Right lobe of liver (tissue), 6 donors: ENCODE measurements around the gene JADE1. TPM values are rescaled to one million over a fixed set of nuclear protein-coding genes. Genes with fewer than 3 reads are reported as not detected.

ENCODE experiments used
- ATAC-seq, 4 donors: fragments of 200-7000 bp; cut with Tn5 transposase; one replicate each; pipeline ENCODE4 v1.9.1; 2020; ENCODE audit warnings: mild to moderate bottlenecking in 4 of 4, moderate library complexity in 4 of 4
- DNase-seq, 3 donors: peaks; one replicate each; pipeline ENCODE4 v3.0.0-alpha.2; 2020
- H3K27ac ChIP-seq, 3 donors: fragments of 200-600 bp; one replicate each; pipeline ENCODE4 v1.8.0; 2022
- H3K27me3 ChIP-seq, 2 donors: fragments of 200-600 bp; one replicate each; pipeline ENCODE4 v1.8.0; 2022
- H3K36me3 ChIP-seq, 4 donors: fragments of 200-600 bp; sonication (generic) in 1 of 4; one replicate each; pipeline versions ENCODE4 v1.5.1 to v1.8.0; 2017 to 2022; ENCODE audit warnings: control low read depth in 1 of 4
- H3K4me1 ChIP-seq, 4 donors: fragments of 200-600 bp; sonication (generic) in 1 of 4; one replicate each; pipeline versions ENCODE4 v1.5.1 to v1.8.0; 2017 to 2022; ENCODE audit warnings: control low read depth in 1 of 4
- H3K4me3 ChIP-seq, 3 donors: fragments of 200-600 bp; one replicate each; pipeline ENCODE4 v1.8.0; 2022
- H3K9me3 ChIP-seq, 4 donors: fragments of 200-600 bp; sonication (generic) in 1 of 4; one replicate each; pipeline versions ENCODE4 v1.5.1 to v1.8.0; 2017 to 2022; ENCODE audit warnings: control low read depth in 1 of 4
- POLR2A ChIP-seq: fragments of 450-650 bp; IDR thresholded peaks from one replicate; pipeline ENCODE4 v1.6.1; 2017; ENCODE audit warnings: antibody characterized with exemption, mild to moderate bottlenecking
- WGBS: methylation state at CpG from one replicate; pipeline ENCODE4 v1.1.6; 2018; ENCODE audit warnings: low coverage, low lambda C conversion rate; ENCODE audit not compliant: insufficient coverage; ENCODE audit errors: missing lambda C conversion rate; 5-methylcytosine and 5-hydroxymethylcytosine counted together
- intact Hi-C, 2 donors: fragments of 100-400 bp; cut with DNase I; formaldehyde crosslinking; loops; one replicate each; pipeline versions ENCODE4 v1.11.2 to v1.14.1; 2022
- total RNA-seq, 6 experiments: library from RNA; depleted of rRNA in 2 of 6; stranded (reverse); fragments of >200 nt in 2 of 6; fragmentation: NEBNext Ultra II Directional in 3 of 6; extraction: Animal tissue kit (Norgen Biotek cat#: 25700) in 3 of 6; gene quantifications; one replicate each; pipeline versions ENCODE4 v1.1.0 to v1.2.4, GENCODE V29; 2016 to 2023
- TF ChIP-seq, protein P1 (sequence below), 4 donors: fragments of 200-600 bp in 3 of 4; fragments of 450-650 bp in 1 of 4; IDR thresholded peaks; one replicate each; pipeline versions ENCODE4 v1.5.1 to v1.8.0; 2016 to 2022; ENCODE audit warnings: antibody characterized with exemption in 4 of 4, mild to moderate bottlenecking in 2 of 4
- donor health status: DM: no; HTN: yes; CAD: no.
- donor health status: DM: no; HTN: no; CAD: no.
- donor health status: DM: no; HTN: no; CAD: no.
- donor health status: DM: no; HTN: yes; CAD: no.
- donor health status: DM: no; HTN: yes; CAD: no.

JADE1 gene
- total RNA-seq, 6 experiments from 2014 or later: 8.2 to 16.9 (median 9.9) TPM

DNA sequence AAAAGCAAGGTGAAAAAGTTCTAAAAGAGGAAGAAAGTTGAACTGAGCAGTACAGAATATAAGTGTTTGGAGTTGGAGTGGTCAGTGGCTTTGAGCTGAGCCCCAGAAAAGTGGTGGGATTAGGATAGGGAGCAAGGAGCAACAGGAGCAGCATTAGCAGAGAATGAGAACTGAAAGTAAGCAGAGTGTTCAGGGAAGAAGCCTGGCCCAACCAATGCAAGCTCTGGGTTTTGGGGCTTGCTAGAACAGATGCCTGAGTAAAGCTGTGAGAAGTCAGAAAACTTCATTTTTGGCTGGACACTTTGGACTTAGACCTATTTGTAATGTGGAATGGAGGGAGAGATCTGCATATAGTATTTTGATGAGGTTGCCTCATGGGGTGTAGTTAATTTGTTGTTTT, 17.8 kb downstream of the JADE1 start:
- intact Hi-C loops: no loop called here
- Histone ChIP-seq H3K4me1 (peaks cover 0 to 28% (median 9%) of the 10 kb centered on the region in 4 donors), H3K27me3 (no peaks in the 10 kb centered on the region), H3K36me3 (no peaks in the 10 kb centered on the region), H3K27ac (no peak overlapping the region), H3K4me3 (no peak overlapping the region), H3K9me3 (no peaks in the 10 kb centered on the region)
- TF ChIP-seq, protein P1, sequence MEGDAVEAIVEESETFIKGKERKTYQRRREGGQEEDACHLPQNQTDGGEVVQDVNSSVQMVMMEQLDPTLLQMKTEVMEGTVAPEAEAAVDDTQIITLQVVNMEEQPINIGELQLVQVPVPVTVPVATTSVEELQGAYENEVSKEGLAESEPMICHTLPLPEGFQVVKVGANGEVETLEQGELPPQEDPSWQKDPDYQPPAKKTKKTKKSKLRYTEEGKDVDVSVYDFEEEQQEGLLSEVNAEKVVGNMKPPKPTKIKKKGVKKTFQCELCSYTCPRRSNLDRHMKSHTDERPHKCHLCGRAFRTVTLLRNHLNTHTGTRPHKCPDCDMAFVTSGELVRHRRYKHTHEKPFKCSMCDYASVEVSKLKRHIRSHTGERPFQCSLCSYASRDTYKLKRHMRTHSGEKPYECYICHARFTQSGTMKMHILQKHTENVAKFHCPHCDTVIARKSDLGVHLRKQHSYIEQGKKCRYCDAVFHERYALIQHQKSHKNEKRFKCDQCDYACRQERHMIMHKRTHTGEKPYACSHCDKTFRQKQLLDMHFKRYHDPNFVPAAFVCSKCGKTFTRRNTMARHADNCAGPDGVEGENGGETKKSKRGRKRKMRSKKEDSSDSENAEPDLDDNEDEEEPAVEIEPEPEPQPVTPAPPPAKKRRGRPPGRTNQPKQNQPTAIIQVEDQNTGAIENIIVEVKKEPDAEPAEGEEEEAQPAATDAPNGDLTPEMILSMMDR (IDR thresholded peaks at IDR 0.05): no peak
- no peak for TF ChIP-seq POLR2A
- ATAC-seq (peak in 1 of 4 donors; percentile 27), DNase-seq (no peak)

GRCh38 chr4:128830906-128831503, 21.5 kb downstream of the JADE1 start:
- no peaks in the 10 kb centered on the region for H3K27me3 ChIP-seq
- peak overlapping the region in 1 of 3 donors; percentile 2 for H3K27ac ChIP-seq
- peaks cover 0 to 5% (median 2%) of the 10 kb centered on the region in 4 donors for H3K36me3 ChIP-seq
- 40% methylated on average over 5 of the region's 5 CpGs for WGBS
- no peak overlapping the region for H3K4me3 ChIP-seq
- TF ChIP-seq POLR2A: no peak
- TF ChIP-seq, protein P1 (IDR thresholded peaks at IDR 0.05): no peak
- peaks cover 0 to 32% (median 13%) of the 10 kb centered on the region in 4 donors for H3K4me1 ChIP-seq
- DNase-seq (no peak), ATAC-seq (peak in 3 of 4 donors; percentile 16 to 31 (median 19))
- intact Hi-C loops: no loop called here
- no peaks in the 10 kb centered on the region for H3K9me3 ChIP-seq

DNA sequence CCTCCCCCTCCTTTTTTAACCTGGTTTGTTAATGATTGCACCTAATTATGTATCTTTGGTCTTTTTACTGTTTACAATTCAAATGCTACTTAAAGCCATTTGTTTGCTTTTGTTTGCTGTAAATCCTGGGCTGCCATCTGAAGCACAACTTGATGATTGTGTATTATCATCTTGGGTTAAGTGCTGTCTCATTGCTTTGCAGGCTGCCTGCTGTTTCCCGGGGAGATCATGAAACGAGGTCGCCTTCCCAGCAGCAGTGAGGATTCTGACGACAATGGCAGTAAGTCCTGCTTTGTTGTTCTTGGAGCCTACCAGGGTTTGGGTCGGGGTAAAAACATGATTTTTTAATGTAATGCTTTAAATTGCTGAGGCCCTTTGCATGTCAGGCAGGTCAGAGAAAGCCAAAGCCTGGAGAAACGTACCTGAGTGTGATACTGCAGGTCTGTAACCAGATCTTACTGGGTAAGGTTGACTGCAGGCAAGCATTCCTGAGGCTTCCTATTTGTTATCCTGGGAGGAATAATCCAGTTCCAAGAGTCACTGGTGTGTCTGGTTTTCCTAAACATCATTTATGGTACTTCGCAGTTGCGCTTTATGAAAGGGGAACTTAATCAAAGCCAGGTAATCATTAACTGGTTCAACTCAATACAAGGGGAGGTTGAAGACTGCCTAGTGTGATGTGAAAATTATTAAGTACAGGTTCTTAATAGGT, 22.2 kb downstream of the JADE1 start:
- peak overlapping the region in 1 of 3 donors; percentile 2 for H3K27ac ChIP-seq
- 33% methylated on average over 8 of the region's 8 CpGs for whole genome bisulfite sequencing

GRCh38 chr4:128832243-128832625, 22.7 kb downstream of the JADE1 start:
- DNase-seq: no peak
- WGBS: 35% methylated on average over 2 of the region's 2 CpGs
- no peaks in the 10 kb centered on the region for H3K9me3 ChIP-seq
- no peaks in the 10 kb centered on the region for H3K27me3 ChIP-seq
- peak; percentile 10 to 24 (median 12) for ATAC-seq
- peak overlapping the region in 1 of 3 donors; percentile 2 for H3K27ac ChIP-seq
- no peak overlapping the region for H3K4me3 ChIP-seq
- H3K36me3 ChIP-seq: peaks cover 0 to 10% (median 2%) of the 10 kb centered on the region in 4 donors
- TF ChIP-seq, protein P1 (IDR thresholded peaks at IDR 0.05): no peak
- no peak for TF ChIP-seq POLR2A
- H3K4me1 ChIP-seq: peaks cover 0 to 27% (median 13%) of the 10 kb centered on the region in 4 donors
- intact Hi-C loops: no loop called here

More for the DNA sequence above, 22.2 kb downstream of the JADE1 start:
- intact Hi-C loops: no loop called here
- H3K27me3 ChIP-seq: no peaks in the 10 kb centered on the region
- H3K9me3 ChIP-seq: no peaks in the 10 kb centered on the region
- DNase-seq: no peak
- TF ChIP-seq, protein P1 (IDR thresholded peaks at IDR 0.05): no peak
- TF ChIP-seq POLR2A: no peak
- H3K4me3 ChIP-seq: no peak overlapping the region
- peak; percentile 49 to 69 (median 61) for ATAC-seq
- H3K36me3 ChIP-seq: peaks cover 0 to 5% (median 2%) of the 10 kb centered on the region in 4 donors
- peaks cover 0 to 32% (median 13%) of the 10 kb centered on the region in 4 donors for H3K4me1 ChIP-seq
